HG03460 (cell line): ENCODE data around the gene GIMAP1.
"Not testable (repeated sequence)": the region's sequence is repeated elsewhere in the genome, so short reads cannot be mapped to it uniquely, and the experiment has no call there.

Experiments used
- ATAC-seq: cut with Tn5 transposase; IDR thresholded peaks from one replicate; pipeline ENCODE4 v1.9.1; 2021; ENCODE audit not compliant: unreplicated experiment

Gene GIMAP1

GRCh38 chr7:150716368-150716767 lies at the start of gene GIMAP1:
TSS of gene GIMAP1 (plus strand) at chr7:150716613. CDS start at chr7:150719048, 2,435 bp downstream.
- ATAC-seq, result no peak

DNA sequence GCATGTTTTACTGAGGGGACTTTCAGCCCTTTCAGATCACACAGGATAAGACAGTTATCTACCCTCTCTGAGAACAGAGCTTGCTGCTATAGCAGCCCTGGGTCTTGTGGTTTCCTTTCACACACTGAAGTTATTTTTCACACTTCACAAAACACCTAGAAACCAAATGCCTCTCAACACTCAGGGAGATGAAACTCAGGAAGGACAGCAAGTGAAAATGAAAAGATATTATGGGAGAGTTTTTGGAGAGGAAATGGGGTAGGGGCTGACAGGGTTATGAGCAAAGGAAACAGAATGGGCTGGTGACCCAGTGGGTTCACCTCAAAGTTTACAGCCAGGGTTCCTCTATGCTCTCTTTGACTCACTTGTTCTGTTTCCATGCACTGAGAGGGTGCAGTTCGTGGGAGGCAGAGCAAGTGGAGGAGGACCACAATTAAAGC lies 47.9 kb upstream of the GIMAP1 start:
- peak; percentile 81 for ATAC-seq

DNA sequence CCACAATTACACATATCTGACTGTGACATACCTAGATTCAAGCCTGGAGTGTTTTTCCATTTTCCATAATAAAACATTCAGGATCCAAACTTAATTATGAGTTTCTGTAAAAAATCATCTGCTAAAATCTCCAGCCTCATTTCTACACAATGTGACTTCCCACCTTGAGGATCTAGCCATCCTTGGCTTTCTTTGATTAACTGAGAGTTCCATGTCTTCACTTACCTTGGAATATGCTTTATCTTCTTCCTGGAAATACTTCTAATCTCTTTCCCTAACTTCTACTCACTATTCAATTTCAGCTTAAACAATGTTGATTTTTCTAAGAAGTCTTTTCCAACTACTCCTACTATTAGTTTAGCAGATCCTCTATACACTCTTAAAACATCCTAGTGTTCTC lies 47.4 kb upstream of the GIMAP1 start:
- no peak for ATAC-seq

GRCh38 chr7:150671798-150672585 lies 44.4 kb upstream of the GIMAP1 start:
- not testable (repeated sequence) for ATAC-seq

GRCh38 chr7:150675714-150676113 lies 40.7 kb upstream of the GIMAP1 start:
- ATAC-seq, result no peak

DNA sequence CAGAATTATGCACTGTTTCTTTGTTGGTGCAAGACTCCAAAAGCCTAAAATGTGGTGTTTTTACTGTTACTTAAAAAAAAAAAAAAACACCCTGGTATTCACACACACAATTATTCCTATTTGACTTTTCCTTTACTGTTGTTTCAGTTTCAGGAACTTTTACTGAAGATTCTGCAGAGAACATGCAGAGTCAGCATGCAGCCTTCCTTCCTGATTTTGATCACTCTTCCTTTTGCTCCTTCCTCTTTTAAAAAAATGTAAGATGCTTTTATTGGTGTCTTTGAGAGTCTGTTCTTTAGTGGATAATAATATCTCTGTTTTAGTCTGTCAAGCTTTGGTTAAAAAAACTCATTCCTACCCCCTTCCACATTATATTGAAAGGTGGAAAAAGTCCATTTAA lies 40.1 kb upstream of the GIMAP1 start:
- not testable (repeated sequence) for ATAC-seq

DNA sequence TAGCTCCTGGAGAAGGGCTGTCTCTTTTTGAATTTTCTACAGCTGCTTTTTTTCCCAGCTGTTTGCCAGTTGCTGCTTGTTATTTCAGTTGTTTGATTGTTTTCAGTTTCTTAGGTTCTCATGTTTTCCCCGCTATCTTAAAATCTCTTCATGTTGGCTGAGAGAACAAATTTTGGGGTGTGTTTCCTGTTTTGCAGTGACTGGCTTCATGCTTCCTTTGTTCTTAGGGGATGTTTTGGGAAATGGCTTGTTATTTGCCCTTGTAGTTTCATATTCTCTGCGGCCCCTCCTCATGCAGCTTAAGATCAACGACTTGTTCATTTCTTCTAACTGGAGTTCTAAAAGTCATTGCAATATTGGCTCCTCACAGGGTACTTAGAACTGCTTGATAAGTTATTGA lies 39.6 kb upstream of the GIMAP1 start:
- ATAC-seq, result not testable (repeated sequence)

- not testable (repeated sequence) for ATAC-seq
Measured at GRCh38 chr7:150678601-150679000, 37.8 kb upstream of the GIMAP1 start.

DNA sequence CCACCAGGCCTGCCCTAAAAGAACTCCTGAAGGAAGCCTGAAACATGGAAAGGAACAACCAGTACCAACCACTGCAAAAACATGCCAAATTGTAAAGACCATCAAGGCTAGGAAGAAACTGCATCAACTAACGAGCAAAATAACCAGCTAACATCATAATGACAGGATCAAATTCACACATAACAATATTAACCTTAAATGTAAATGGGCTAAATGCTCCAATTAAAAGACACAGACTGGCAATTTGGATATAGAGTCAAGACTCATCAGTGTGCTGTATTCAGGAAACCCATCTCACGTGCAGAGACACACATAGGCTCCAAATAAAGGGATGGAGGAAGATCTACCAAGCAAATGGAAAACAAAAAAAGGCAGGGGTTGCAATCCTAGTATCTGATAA lies 36.0 kb upstream of the GIMAP1 start:
- ATAC-seq, result not testable (repeated sequence)

- peak; percentile 94 for ATAC-seq
Measured at GRCh38 chr7:150685219-150686029, 31.0 kb upstream of the GIMAP1 start, which contains the start of gene GIMAP2. TSS of gene GIMAP2 (plus strand) at chr7:150685706. CDS start at chr7:150687060, 1,354 bp downstream.

GRCh38 chr7:150686030-150686631 lies 30.3 kb upstream of the GIMAP1 start:
- no peak for ATAC-seq

DNA sequence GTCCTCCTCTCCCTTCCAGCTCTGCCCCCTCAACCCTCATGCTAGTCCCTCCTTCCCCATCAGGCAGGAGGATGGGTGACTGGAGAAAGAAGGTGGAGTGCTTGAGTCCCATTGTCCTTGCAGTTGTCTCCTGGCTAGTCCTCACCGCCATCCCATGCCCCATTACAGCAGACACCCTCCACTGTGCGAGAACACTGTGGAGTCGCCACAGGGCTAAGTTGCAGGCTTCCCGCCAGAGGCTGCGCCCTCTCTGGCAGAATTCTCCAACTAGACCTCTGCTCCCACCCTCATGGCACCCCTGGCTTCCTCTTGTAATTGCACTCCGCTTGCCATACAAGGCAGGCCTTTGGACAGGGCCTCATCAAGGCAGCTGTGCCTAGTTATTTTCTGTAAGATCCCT lies 27.8 kb upstream of the GIMAP1 start:
- ATAC-seq, result no peak

DNA sequence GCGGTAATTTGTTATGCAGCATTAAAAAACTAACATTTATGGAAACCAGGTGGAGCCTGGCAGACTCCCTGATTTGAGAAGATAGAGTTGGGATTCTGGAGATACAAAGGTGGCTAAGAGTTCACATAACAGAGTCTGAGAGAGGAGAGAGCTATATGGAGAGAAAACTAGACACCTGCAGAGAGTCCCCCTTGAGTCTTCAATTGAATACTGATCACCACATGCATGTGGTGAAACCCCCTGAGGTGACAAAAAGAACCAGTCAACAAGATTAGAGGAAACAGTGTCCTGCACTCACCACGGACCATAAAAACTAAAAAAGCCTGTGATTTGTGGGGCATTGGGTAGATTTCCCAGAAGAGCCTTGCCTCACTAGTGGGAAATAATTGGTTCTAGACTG lies 20.8 kb upstream of the GIMAP1 start:
- no peak for ATAC-seq

- ATAC-seq, result no peak
Measured at GRCh38 chr7:150703209-150703608, 13.2 kb upstream of the GIMAP1 start.

DNA sequence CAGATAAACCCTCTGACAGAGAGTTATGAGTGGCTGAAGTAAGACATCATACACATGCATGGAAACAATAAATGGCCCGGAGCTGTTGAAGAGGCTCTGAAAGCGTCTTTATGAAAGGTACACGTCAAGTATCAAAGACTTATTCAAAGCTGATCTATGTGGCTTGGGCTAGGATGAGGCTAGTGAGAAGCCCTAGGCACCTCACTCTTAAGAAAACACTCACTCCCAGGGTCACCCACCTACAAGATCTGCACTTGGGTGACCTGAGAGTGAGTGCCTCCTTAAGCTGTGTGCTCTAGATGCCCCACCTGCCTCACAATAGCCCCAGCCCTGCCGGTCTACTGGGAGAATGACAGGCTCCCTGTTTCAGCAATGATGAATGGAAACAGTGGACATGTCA lies 1.1 kb upstream of the GIMAP1 start:
- no peak for ATAC-seq

GRCh38 chr7:150715738-150716137 lies 675 bp upstream of the GIMAP1 start:
- no peak for ATAC-seq

GRCh38 chr7:150716939-150717338 lies 526 bp downstream of the GIMAP1 start:
- no peak for ATAC-seq

DNA sequence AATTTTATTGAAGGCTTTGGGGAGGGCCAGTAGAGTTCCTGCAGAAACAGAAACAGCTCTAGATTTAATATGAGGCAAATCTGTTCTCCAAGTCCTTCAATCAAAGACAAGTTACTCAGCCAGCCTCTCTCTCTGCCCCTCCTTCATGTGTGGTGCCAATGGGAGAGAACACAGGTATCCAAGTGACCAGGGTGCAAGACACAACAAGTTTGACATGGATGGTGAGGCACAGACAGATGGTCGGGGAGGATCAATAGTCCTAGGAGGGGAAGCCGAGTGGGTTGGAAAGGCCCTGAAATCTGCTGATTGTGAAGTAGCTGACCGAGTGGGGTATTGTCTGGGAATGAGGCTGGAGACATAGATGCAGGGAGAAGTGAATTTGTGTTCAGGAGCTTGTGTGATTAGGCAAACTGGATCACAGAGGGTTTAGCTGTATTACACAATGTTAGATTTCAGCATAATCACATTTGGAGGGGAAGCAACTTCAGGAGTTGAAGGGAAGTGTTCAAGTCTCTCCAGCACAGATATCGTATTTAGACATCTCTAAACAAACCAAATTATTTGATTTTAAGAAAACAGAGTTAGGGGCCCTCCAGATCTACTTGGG lies 1.5 kb downstream of the GIMAP1 start:
- ATAC-seq, result no peak

- no peak for ATAC-seq
Measured at GRCh38 chr7:150719436-150719835, 3.0 kb downstream of the GIMAP1 start.

DNA sequence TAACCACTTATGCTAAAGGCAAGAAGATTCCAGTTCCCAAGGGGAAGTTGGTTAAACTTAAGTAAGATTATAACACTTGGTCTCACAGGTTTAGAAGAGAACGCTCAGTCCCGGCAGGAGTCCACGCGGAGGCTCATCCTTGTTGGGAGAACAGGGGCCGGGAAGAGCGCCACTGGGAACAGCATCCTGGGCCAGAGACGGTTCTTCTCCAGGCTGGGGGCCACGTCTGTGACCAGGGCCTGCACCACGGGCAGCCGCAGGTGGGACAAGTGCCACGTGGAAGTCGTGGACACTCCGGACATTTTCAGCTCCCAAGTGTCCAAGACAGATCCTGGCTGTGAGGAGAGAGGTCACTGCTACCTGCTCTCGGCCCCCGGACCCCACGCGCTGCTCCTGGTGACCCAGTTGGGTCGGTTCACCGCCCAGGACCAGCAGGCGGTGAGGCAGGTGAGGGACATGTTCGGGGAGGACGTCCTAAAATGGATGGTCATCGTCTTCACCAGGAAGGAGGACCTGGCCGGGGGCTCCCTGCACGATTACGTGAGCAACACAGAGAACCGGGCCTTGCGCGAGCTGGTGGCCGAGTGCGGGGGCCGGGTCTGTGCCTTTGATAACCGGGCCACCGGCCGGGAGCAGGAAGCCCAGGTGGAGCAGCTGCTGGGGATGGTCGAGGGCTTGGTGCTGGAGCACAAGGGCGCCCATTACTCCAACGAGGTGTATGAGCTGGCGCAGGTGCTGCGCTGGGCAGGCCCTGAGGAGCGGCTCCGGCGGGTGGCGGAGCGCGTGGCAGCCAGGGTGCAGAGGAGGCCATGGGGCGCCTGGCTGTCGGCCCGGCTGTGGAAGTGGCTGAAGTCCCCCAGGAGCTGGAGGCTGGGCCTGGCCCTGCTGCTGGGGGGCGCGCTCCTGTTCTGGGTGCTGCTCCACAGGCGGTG lies 3.8 kb downstream of the GIMAP1 start:
- ATAC-seq, result no peak
